Peyer's patch (tissue), 4 donors: ENCODE results near the gene GBP6. TPM values are rescaled to one million over a fixed set of nuclear protein-coding genes. Genes with fewer than 3 reads are reported as not detected.
"Not testable (repeated sequence)": the region's sequence is repeated elsewhere in the genome, so short reads cannot be mapped to it uniquely, and the experiment has no call there.

Source experiments
- DNase-seq, 3 donors: peaks; one replicate each; pipeline ENCODE4 v3.0.0-alpha.2; 2017 to 2019
- H3K27ac ChIP-seq, 4 donors: fragments of 200-600 bp; sonication (generic); one replicate each; pipeline ENCODE4 v1.5.1; 2016 to 2019
- H3K27me3 ChIP-seq, 2 donors: fragments of 200-600 bp; sonication (generic); one replicate each; pipeline ENCODE4 v1.5.1; 2019
- H3K36me3 ChIP-seq, 3 donors: fragments of 200-600 bp; sonication (generic); one replicate each; pipeline ENCODE4 v1.5.1; 2016 to 2019
- H3K4me1 ChIP-seq, 4 donors: fragments of 200-600 bp; sonication (generic); one replicate each; pipeline ENCODE4 v1.5.1; 2016 to 2019
- H3K4me3 ChIP-seq, 4 donors: fragments of 200-600 bp; sonication (generic); 1 replicate in 3 of 4; 2 replicates in 1 of 4; pipeline ENCODE4 v1.5.1; 2016 to 2019; ENCODE audit warnings: mild to moderate bottlenecking in 1 of 4
- H3K9me3 ChIP-seq, 4 donors: fragments of 200-600 bp; sonication (generic); one replicate each; pipeline ENCODE4 v1.5.1; 2016 to 2019; ENCODE audit warnings: mild to moderate bottlenecking in 1 of 4
- CTCF ChIP-seq, 6 experiments: fragments of 450-650 bp in 4 of 6; fragments of 200-600 bp in 2 of 6; sonication (generic) in 1 of 6; IDR thresholded peaks; one replicate each; pipeline ENCODE4 v1.5.1; 2017 to 2019; ENCODE audit warnings: antibody characterized with exemption in 6 of 6, mild to moderate bottlenecking in 3 of 6, moderate library complexity in 1 of 6
- POLR2A ChIP-seq, 2 donors: fragments of 450-650 bp; IDR thresholded peaks; one replicate each; pipeline ENCODE4 v1.5.1; 2017; ENCODE audit warnings: antibody characterized with exemption in 2 of 2, mild to moderate bottlenecking in 2 of 2, moderate library complexity in 2 of 2
- total RNA-seq, 4 donors: library from RNA; depleted of rRNA; stranded (reverse); fragments of >200 nt; gene quantifications; one replicate each; pipeline ENCODE4 v1.1.0, GENCODE V29; 2016

Gene GBP6
- total RNA-seq, 4 donors from 2014 or later = not detected

GRCh38 chr1:89429062-89429461 lies 65.2 kb downstream of the GBP6 start:
- DNase-seq = no peak

GRCh38 chr1:89429681-89430080 lies 65.8 kb downstream of the GBP6 start:
- H3K27me3 ChIP-seq = not testable (repeated sequence)

More at GRCh38 chr1:89429062-89429461, 65.2 kb downstream of the GBP6 start:
- TF ChIP-seq POLR2A (IDR thresholded peaks at IDR 0.05) (no peak), CTCF (IDR thresholded peaks at IDR 0.05) (no peak)
- no peaks in the 10 kb centered on the region for H3K9me3 ChIP-seq
- H3K36me3 ChIP-seq = no peaks in the 10 kb centered on the region
- no peaks in the 10 kb centered on the region for H3K4me1 ChIP-seq
- H3K27me3 ChIP-seq = no peaks in the 10 kb centered on the region
- H3K27ac ChIP-seq = no peak overlapping the region
- no peak overlapping the region for H3K4me3 ChIP-seq

GRCh38 chr1:89433421-89433820 lies 69.6 kb downstream of the GBP6 start:
- H3K27me3 ChIP-seq = no peaks in the 10 kb centered on the region
- H3K4me3 ChIP-seq = no peak overlapping the region
- no peaks in the 10 kb centered on the region for H3K36me3 ChIP-seq
- H3K27ac ChIP-seq = no peak overlapping the region
- no peak for DNase-seq
- TF ChIP-seq CTCF (IDR thresholded peaks at IDR 0.05) (no peak), POLR2A (IDR thresholded peaks at IDR 0.05) (no peak)
- no peaks in the 10 kb centered on the region for H3K4me1 ChIP-seq
- peaks cover 0 to 4% (median under 1%) of the 10 kb centered on the region in 4 donors for H3K9me3 ChIP-seq

More at GRCh38 chr1:89429681-89430080, 65.8 kb downstream of the GBP6 start:
- H3K4me1 ChIP-seq, DNase-seq, H3K36me3 ChIP-seq, H3K9me3 ChIP-seq, H3K4me3 ChIP-seq, H3K27ac ChIP-seq: not testable (repeated sequence)

GRCh38 chr1:89434058-89434780 lies 70.4 kb downstream of the GBP6 start:
- not testable (repeated sequence) for H3K9me3 ChIP-seq, H3K4me3 ChIP-seq, DNase-seq, H3K27me3 ChIP-seq, H3K27ac ChIP-seq, H3K36me3 ChIP-seq, H3K4me1 ChIP-seq

Other genes starting within 250 kb of the GBP6 start
- 10 to 100 TPM; 52.7 to 86.6 (median 62.7) TPM for gene GBP2, start 237.9 kb upstream of the GBP6 start, total RNA-seq
- not detected for gene GBP7, start 188.1 kb upstream of the GBP6 start, total RNA-seq
- gene GBP4, start 165.1 kb upstream of the GBP6 start, total RNA-seq = 10 to 100 TPM in 1 of 4 donors, 1 to 10 TPM in 3; 4.4 to 11.6 (median 5.8) TPM
- gene GBP5, start 91.2 kb upstream of the GBP6 start, total RNA-seq = 10 to 100 TPM in 1 of 4 donors, 1 to 10 TPM in 3; 1.6 to 14.0 (median 3.1) TPM
- 10 to 100 TPM in 1 of 4 donors, 1 to 10 TPM in 3; 5.0 to 12.1 (median 7.9) TPM for gene LRRC8B, start 160.8 kb downstream of the GBP6 start, total RNA-seq